GM12865 (cell line): Measurements from ENCODE around the gene ADAMTS6.

Experiments
- DNase-seq: peaks from one replicate; pipeline ENCODE4 v3.0.0; 2010; ENCODE audit warnings: low read depth
- H3K4me3 ChIP-seq: 2 replicates; pipeline ENCODE4 v1.5.1; 2011; ENCODE audit warnings: mild to moderate bottlenecking, low read depth, low read length, control low read depth
- TF ChIP-seq, protein P1 (sequence below): IDR thresholded peaks from 2 replicates; pipeline ENCODE4 v1.5.1; 2011; ENCODE audit warnings: low read length, control low read depth, low read depth, inconsistent platforms; ENCODE audit not compliant: insufficient read depth; ENCODE audit errors: missing control alignments

The ADAMTS6 gene

DNA sequence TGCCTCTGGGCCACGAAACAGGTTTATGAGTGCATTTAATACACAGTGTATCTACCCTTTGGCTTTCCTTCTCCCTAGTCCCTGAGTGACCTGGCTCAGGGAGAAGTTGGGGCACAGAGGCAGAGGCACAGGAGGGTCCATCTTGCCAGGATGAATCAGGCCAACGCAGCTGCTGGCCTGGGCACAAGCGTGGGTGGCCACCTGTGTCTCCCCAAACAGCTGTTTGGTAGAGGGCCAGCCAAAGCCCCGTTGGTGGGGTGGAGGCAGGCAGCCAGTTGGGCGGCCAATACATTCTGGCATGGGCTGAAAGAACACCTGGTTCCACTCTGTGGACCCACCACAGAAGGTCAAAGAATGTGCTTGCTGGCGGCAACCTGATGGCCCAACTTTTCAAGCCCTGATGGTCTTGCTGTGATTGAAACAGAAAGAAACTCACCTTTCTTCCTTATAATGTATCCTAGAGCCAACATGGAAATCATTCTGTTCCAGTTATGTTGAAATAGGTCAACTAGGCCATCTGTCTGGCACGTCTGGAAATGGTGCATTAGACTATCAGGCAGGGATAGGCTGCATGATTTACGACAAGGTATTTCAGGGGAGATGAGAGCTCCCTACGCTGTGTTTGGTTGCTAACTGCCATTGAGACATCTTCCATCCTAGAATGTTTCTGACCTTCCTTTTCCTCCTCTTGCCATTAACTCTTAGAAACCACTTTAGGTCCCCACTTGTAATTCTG lies 337.4 kb downstream of the ADAMTS6 start:
- TF ChIP-seq, protein P1, sequence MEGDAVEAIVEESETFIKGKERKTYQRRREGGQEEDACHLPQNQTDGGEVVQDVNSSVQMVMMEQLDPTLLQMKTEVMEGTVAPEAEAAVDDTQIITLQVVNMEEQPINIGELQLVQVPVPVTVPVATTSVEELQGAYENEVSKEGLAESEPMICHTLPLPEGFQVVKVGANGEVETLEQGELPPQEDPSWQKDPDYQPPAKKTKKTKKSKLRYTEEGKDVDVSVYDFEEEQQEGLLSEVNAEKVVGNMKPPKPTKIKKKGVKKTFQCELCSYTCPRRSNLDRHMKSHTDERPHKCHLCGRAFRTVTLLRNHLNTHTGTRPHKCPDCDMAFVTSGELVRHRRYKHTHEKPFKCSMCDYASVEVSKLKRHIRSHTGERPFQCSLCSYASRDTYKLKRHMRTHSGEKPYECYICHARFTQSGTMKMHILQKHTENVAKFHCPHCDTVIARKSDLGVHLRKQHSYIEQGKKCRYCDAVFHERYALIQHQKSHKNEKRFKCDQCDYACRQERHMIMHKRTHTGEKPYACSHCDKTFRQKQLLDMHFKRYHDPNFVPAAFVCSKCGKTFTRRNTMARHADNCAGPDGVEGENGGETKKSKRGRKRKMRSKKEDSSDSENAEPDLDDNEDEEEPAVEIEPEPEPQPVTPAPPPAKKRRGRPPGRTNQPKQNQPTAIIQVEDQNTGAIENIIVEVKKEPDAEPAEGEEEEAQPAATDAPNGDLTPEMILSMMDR, result no peak
- no peak for DNase-seq
- no peak overlapping the region for H3K4me3 ChIP-seq

DNA sequence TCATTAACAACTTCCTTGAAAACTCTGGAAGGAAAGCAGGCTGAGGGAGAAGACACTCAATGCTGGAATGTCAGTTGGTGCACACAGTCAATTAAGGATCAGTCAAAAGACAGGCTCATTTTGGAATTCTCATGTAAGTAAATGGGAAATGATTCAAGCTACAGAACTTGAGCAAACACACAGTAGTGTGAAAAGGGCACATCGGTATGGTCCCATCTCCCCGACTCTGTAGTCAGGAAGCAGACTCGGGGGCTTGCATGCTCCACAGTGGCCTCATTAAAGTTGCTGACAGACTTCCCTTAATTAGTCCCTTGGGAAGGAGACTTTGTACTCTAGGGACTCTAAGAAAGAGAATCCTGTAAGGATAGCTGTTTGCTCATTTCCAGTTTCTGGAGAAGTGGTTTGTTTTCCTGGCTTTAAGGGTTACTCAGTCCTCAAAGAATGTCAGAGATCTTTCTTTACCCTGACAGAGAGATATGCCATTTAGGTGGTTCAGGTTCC lies 339.2 kb downstream of the ADAMTS6 start:
- H3K4me3 ChIP-seq, result no peak overlapping the region
- no peak for DNase-seq
- TF ChIP-seq, protein P1, result no peak

DNA sequence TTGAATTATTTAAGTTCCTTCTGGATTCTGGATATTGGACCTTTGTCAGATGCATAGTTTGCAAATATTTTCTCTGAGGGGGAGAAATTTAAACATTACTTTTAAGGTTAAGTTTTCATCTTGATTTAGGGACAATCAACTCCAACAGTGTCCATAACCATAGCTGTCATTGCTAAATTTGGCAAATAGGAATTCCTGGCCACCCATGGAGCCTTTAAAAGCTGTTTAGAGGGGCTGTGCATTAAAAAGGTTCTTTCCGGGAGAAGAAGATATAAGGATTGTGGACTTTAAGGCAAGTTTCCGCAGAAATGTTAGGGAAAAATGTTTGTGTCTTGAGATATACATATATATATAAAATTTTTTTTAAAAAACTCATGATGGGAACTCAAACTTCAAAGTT lies 339.7 kb downstream of the ADAMTS6 start:
- DNase-seq, result no peak
- no peak overlapping the region for H3K4me3 ChIP-seq
- TF ChIP-seq, protein P1, result no peak

DNA sequence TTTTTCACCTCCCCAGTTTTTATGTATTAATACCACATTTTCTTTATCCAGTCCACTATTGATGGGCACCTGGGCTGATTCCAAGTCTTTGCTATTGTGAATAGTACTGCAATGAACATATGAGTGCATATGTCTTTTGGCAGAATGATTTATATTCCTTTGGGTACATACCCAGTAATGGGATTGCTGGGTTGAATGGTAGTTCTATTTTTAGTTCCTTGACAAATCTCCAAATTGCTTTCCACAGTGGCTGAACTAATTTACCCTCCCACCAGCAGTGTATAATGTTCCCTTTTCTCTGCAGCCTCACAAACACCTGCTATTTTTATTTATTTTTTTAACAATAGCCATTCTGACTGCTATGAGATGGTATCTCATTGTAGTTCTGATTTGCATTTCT lies 340.2 kb downstream of the ADAMTS6 start:
- DNase-seq, result no peak
- H3K4me3 ChIP-seq, result no peak overlapping the region
- TF ChIP-seq, protein P1, result no peak

DNA sequence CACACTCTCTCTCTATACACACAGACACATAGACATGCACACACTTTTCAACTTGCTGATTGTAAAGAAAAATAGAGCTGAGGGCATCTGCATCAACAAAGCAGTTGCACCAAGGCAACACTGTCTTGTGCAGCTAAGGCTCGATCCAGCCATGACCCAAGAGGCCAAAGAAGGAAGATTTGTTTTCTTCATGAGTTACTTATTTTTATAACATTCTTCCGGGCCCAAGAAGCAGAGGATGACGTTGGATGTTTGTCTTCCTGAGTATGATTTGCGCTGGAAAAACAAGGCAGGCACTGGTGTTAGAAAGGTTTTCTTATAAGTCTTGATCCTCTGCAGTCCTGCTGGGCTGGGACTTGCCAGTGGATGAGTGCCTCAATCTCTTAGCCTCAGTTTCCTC lies 344.1 kb downstream of the ADAMTS6 start:
- TF ChIP-seq, protein P1, result no peak
- H3K4me3 ChIP-seq, result no peak overlapping the region
- no peak for DNase-seq

DNA sequence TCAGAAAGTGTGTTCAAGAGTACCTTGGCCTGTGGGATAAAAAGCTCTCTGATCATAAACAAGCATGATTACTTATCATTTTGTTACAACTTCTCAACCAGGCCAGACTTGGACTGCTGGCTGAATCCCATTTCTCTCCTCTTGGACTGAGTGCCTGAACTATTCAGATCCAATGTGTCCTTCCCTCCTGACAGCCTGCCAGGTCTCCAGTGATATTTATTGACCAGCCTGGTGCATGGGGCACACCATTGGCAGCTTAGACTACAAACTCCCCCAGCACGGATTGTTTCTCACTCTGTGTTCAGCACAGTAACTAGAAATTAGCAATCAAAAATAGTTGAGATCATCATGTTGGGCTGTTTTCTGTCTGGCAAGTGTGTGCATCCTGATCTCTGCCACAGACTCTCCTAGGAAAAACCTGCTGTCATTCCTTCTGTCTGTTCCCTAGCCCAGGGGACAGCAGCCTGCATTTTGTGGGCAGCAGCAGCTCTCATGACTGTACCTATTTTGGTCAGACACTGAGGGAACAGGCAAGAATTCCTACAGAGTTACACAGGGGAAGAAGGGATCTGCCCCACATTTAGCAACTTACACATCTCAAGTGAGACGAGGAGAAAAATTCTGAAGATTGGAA lies 348.1 kb downstream of the ADAMTS6 start:
- DNase-seq, result no peak
- TF ChIP-seq, protein P1, result no peak
- no peak overlapping the region for H3K4me3 ChIP-seq
